Mesendoderm (in vitro differentiated cells): ENCODE results near the gene PRDM2.
A peak's percentile ranks its signal among the peaks of the same experiment; 100 is the strongest.

Experiments
- DNase-seq: peaks from one replicate; pipeline ENCODE4 v3.0.0; 2013
- H2AK5ac ChIP-seq: 2 replicates; pipeline ENCODE4 v1.6.1; 2013; ENCODE audit warnings: low read length, inconsistent platforms
- H2BK120ac ChIP-seq: 2 replicates; pipeline ENCODE4 v1.6.1; 2013; ENCODE audit warnings: low read depth, mild to moderate bottlenecking, low read length, moderate library complexity, mixed read lengths
- H2BK15ac ChIP-seq: replicated peaks from 2 replicates; pipeline ENCODE4 v1.6.1; 2013; ENCODE audit warnings: low read depth, mild to moderate bottlenecking, moderate library complexity
- H2BK5ac ChIP-seq: 2 replicates; pipeline ENCODE4 v1.6.1; 2013; ENCODE audit warnings: low read length, inconsistent platforms
- H3K18ac ChIP-seq: 2 replicates; pipeline ENCODE4 v1.6.1; 2013; ENCODE audit warnings: mild to moderate bottlenecking, low read length, mixed read lengths
- H3K23ac ChIP-seq: one replicate; pipeline ENCODE4 v1.6.1; 2013; ENCODE audit warnings: low read length
- H3K27ac ChIP-seq: 2 replicates; pipeline ENCODE4 v1.5.1; 2013; ENCODE audit warnings: low read depth, mild to moderate bottlenecking, inconsistent platforms, low read length, moderate library complexity
- H3K27me3 ChIP-seq: 2 replicates; pipeline ENCODE4 v1.6.1; 2013; ENCODE audit warnings: low read length, control low read depth, mild to moderate bottlenecking, inconsistent platforms; ENCODE audit not compliant: insufficient read depth, poor library complexity
- H3K36me3 ChIP-seq: 2 replicates; pipeline ENCODE4 v1.6.1; 2013; ENCODE audit warnings: low read length, inconsistent platforms; ENCODE audit not compliant: control insufficient read depth, insufficient read depth
- H3K4ac ChIP-seq: one replicate; pipeline ENCODE4 v1.6.1; 2013; ENCODE audit warnings: low read depth, mild to moderate bottlenecking, low read length, moderate library complexity
- H3K4me1 ChIP-seq: 2 replicates; pipeline ENCODE4 v1.6.1; 2013; ENCODE audit warnings: low read depth, low read length, inconsistent platforms; ENCODE audit not compliant: control insufficient read depth
- H3K4me2 ChIP-seq: 2 replicates; pipeline ENCODE4 v1.6.1; 2013; ENCODE audit warnings: low read length
- H3K4me3 ChIP-seq: 2 replicates; pipeline ENCODE4 v1.5.1; 2013; ENCODE audit warnings: mild to moderate bottlenecking, low read length
- H3K56ac ChIP-seq: one replicate; pipeline ENCODE4 v1.6.1; 2013; ENCODE audit warnings: low read length
- H3K79me1 ChIP-seq: 2 replicates; pipeline ENCODE4 v1.6.1; 2013; ENCODE audit warnings: low read length, inconsistent platforms
- H3K79me2 ChIP-seq: 2 replicates; pipeline ENCODE4 v1.6.1; 2013; ENCODE audit warnings: mild to moderate bottlenecking, low read length; ENCODE audit not compliant: control insufficient read depth, insufficient read depth
- H3K9ac ChIP-seq: 2 replicates; pipeline ENCODE4 v1.6.1; 2013; ENCODE audit warnings: low read length, inconsistent platforms
- H4K5ac ChIP-seq: one replicate; pipeline ENCODE4 v1.6.1; 2013; ENCODE audit warnings: low read length
- H4K8ac ChIP-seq: one replicate; pipeline ENCODE4 v1.6.1; 2013; ENCODE audit warnings: low read depth, mild to moderate bottlenecking, control low read depth, low read length, moderate library complexity
- WGBS: extraction: QIAGEN DNeasy Blood & Tissue Kit; methylation state at CpG from one replicate; pipeline ENCODE4 v1.1.7; 2013; ENCODE audit warnings: low lambda C conversion rate, missing lambda C conversion rate; ENCODE audit not compliant: insufficient coverage; ENCODE audit errors: extremely low coverage; 5-methylcytosine and 5-hydroxymethylcytosine counted together

The PRDM2 gene

DNA sequence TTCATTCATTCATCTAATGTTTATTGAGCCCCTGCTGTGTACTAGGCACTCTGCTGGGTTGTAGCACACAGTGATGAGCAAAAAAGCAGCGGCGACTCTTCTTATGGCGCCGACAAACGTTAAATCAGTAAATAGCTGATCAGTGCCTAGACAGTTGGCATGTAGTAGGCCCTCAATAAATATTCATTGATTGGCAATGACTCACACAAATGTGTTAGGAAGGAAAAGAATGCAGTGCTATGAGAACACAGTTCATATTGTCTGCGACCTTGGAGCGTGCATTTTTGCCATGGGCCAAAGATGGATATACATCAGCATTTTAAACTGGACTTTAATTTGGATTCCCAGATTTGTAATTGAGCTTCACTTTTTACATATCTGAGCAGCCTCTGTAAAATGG lies 52.0 kb downstream of the PRDM2 start:
- no peak overlapping the region for H2BK120ac ChIP-seq
- no peak overlapping the region for H2BK15ac ChIP-seq
- no peak overlapping the region for H3K18ac ChIP-seq
- no peak overlapping the region for H3K4me2 ChIP-seq
- H3K4me1 ChIP-seq, result no peaks in the 10 kb centered on the region
- peaks cover 21% of the 10 kb centered on the region for H3K79me1 ChIP-seq
- no peak overlapping the region for H2AK5ac ChIP-seq
- H3K79me2 ChIP-seq, result peaks cover 32% of the 10 kb centered on the region
- H3K27ac ChIP-seq, result no peak overlapping the region
- no peak overlapping the region for H4K5ac ChIP-seq
- peaks cover 3% of the 10 kb centered on the region for H3K36me3 ChIP-seq
- H3K56ac ChIP-seq, result no peak overlapping the region
- H3K23ac ChIP-seq, result no peak overlapping the region
- no peak overlapping the region for H3K4ac ChIP-seq
- H3K27me3 ChIP-seq, result no peaks in the 10 kb centered on the region
- no peak for DNase-seq
- H4K8ac ChIP-seq, result no peak overlapping the region
- WGBS, result no CpG with 5 or more reads among the region's 7 CpGs
- no peak overlapping the region for H3K9ac ChIP-seq
- H3K4me3 ChIP-seq, result no peak overlapping the region
- no peak overlapping the region for H2BK5ac ChIP-seq

DNA sequence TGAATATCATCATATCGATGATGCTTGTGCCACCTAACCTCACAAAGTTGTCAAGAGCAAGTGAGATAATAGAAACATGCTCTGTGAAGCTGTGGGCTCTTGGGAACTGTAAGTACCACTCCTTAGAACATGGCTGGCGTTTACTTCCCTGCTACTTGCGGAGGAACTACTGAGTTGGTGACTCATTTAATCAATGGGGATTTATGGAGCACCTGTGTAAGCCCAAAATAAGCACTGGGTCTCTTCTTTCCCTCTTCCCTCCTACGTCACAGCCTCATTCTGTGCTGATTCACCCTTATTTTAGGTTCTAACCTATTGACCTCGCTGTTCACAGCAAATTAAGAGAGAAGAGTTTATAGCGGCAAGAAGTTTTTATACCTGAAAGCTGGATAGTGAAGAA lies 52.9 kb downstream of the PRDM2 start:
- H2BK5ac ChIP-seq, result no peak overlapping the region
- H2BK120ac ChIP-seq, result no peak overlapping the region
- H3K79me2 ChIP-seq, result peaks cover 34% of the 10 kb centered on the region
- H3K4me2 ChIP-seq, result no peak overlapping the region
- H3K27me3 ChIP-seq, result no peaks in the 10 kb centered on the region
- H4K8ac ChIP-seq, result no peak overlapping the region
- H3K56ac ChIP-seq, result no peak overlapping the region
- H3K23ac ChIP-seq, result no peak overlapping the region
- H3K36me3 ChIP-seq, result peaks cover 3% of the 10 kb centered on the region
- no peak overlapping the region for H3K4ac ChIP-seq
- no CpG with 5 or more reads among the region's 6 CpGs for WGBS
- H3K18ac ChIP-seq, result no peak overlapping the region
- H3K9ac ChIP-seq, result no peak overlapping the region
- H3K4me3 ChIP-seq, result no peak overlapping the region
- peaks cover 21% of the 10 kb centered on the region for H3K79me1 ChIP-seq
- H3K27ac ChIP-seq, result no peak overlapping the region
- no peak for DNase-seq
- no peaks in the 10 kb centered on the region for H3K4me1 ChIP-seq
- no peak overlapping the region for H2AK5ac ChIP-seq
- H2BK15ac ChIP-seq, result no peak overlapping the region
- no peak overlapping the region for H4K5ac ChIP-seq

DNA sequence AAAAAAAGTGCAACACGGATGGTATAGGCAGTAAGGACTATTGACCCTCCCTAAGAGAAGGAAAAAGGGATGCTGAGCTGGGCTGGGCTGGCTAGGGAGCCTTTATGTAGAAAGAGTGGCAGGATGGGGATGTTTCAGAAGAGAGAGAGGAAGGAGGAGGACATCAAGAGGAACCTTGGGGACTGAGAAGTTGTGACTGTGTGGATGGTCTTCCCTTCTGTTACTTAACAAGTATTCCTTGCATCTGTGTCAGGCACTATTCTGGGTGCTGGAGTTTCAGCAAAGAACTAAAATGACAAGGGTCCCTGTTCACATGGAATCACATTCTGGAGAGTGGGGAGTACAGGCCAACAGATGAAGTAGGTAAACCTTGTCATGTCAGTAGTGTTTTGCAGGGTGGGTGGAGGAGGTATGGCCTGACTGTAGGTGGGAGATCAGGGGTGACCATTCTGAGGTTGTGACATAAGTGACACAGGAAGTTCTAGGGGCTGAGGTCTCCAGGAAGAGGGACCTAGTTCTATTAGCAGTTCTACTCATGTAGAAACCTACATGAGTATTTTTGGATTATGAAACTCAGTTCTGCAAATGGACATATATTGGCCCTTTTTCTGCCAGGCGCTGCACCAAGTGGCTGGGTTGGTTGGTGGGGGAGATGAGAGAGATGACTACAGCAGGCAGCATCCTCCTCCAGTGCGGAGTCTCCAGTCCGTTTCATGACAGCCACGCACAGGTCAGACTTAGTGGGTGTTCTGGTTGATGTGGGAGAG lies 53.8 kb downstream of the PRDM2 start:
- no peak overlapping the region for H3K4me3 ChIP-seq
- no peak overlapping the region for H4K8ac ChIP-seq
- no CpG with 5 or more reads among the region's 5 CpGs for WGBS
- H3K79me1 ChIP-seq, result peaks cover 21% of the 10 kb centered on the region
- peaks cover 35% of the 10 kb centered on the region for H3K79me2 ChIP-seq
- no peak overlapping the region for H2BK5ac ChIP-seq
- H3K36me3 ChIP-seq, result peaks cover 3% of the 10 kb centered on the region
- H3K27me3 ChIP-seq, result no peaks in the 10 kb centered on the region
- H4K5ac ChIP-seq, result no peak overlapping the region
- no peak overlapping the region for H2AK5ac ChIP-seq
- no peak overlapping the region for H2BK15ac ChIP-seq
- no peaks in the 10 kb centered on the region for H3K4me1 ChIP-seq
- no peak overlapping the region for H3K4me2 ChIP-seq
- no peak for DNase-seq
- no peak overlapping the region for H2BK120ac ChIP-seq
- peak overlapping the region; percentile 25 for H3K56ac ChIP-seq
- no peak overlapping the region for H3K18ac ChIP-seq
- H3K4ac ChIP-seq, result no peak overlapping the region
- no peak overlapping the region for H3K23ac ChIP-seq
- no peak overlapping the region for H3K27ac ChIP-seq
- no peak overlapping the region for H3K9ac ChIP-seq

- no CpG with 5 or more reads among the region's 6 CpGs for whole genome bisulfite sequencing
- Histone ChIP-seq H3K4ac (no peak overlapping the region), H3K27ac (no peak overlapping the region), H2AK5ac (no peak overlapping the region), H3K9ac (no peak overlapping the region), H3K18ac (no peak overlapping the region), H3K56ac (no peak overlapping the region), H3K23ac (no peak overlapping the region), H3K79me1 (peaks cover 23% of the 10 kb centered on the region), H3K79me2 (peaks cover 39% of the 10 kb centered on the region), H2BK5ac (no peak overlapping the region), H3K36me3 (peaks cover 3% of the 10 kb centered on the region), H2BK120ac (no peak overlapping the region), H4K5ac (no peak overlapping the region), H2BK15ac (no peak overlapping the region), H3K4me3 (no peak overlapping the region), H3K4me1 (no peaks in the 10 kb centered on the region), H4K8ac (no peak overlapping the region), H3K4me2 (no peak overlapping the region), H3K27me3 (no peaks in the 10 kb centered on the region)
- DNase-seq, result no peak
Observed at GRCh38 chr1:13754510-13755103, 54.6 kb downstream of the PRDM2 start.

DNA sequence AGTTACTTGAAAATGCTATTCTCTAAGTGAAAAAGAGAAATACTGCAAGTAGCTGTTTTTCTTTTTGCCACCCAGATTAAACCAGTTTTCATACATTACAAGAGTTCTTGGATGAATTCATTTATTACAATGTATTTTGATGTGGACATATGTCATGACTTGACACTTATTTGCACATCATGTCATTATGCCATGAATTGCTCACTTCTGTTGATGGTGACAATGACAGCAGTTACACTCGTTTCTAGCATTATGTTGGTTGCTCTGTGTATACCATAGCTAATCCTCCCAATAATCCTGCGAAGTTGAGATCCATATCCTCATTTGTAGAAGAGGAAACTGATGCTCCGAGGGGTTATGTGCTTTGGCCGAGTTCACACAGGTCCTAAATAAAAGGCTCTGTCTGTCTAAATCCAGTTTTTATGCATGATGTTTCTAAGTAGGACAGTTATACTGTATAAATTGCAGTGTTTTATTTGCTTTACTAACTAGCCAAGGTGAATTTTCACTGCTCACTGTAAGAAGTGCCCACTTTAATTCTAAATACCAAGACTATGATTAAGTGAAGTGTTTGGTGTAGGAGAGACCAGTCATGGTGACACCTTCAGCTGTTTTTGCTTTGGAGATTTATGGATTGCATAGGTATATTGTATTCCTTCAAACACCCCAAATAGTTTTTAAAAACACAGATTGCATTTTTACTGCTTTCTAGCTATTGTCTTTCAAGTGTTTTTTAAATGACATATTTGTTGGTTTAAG lies 56.7 kb downstream of the PRDM2 start:
- Histone ChIP-seq H2BK120ac (no peak overlapping the region), H3K4me2 (no peak overlapping the region), H4K8ac (no peak overlapping the region), H3K23ac (no peak overlapping the region), H3K79me2 (peaks cover 47% of the 10 kb centered on the region), H3K18ac (no peak overlapping the region), H3K56ac (no peak overlapping the region), H3K27ac (no peak overlapping the region), H3K4ac (no peak overlapping the region), H3K79me1 (peaks cover 25% of the 10 kb centered on the region), H2BK15ac (no peak overlapping the region), H3K36me3 (peaks cover 3% of the 10 kb centered on the region), H3K4me1 (no peaks in the 10 kb centered on the region), H2BK5ac (no peak overlapping the region), H3K4me3 (no peak overlapping the region), H3K9ac (no peak overlapping the region), H3K27me3 (no peaks in the 10 kb centered on the region), H2AK5ac (no peak overlapping the region), H4K5ac (no peak overlapping the region)
- no CpG with 5 or more reads among the region's 4 CpGs for WGBS
- DNase-seq, result no peak
